ENCODE measurements around the gene CDH6.
A peak's percentile ranks its signal among the peaks of the same experiment; 100 is the strongest.

The CDH6 gene

GRCh38 chr5:31173614-31174013, 19.9 kb upstream of the CDH6 start:
- Histone ChIP-seq H3K4me3 (ENCODE audit: low read length) (no peak overlapping the region), H3K9me3 (ENCODE audit: control insufficient read depth, low read depth, low read length) (no peaks in the 10 kb centered on the region), H3K9ac (ENCODE audit: low read length) (no peak overlapping the region), H3K4me1 (ENCODE audit: control insufficient read depth, low read depth, low read length) (no peaks in the 10 kb centered on the region), H3K27ac (ENCODE audit: low read length) (no peak overlapping the region), H3K36me3 (ENCODE audit: control insufficient read depth, low read depth, low read length) (no peaks in the 10 kb centered on the region), H3K27me3 (ENCODE audit: control insufficient read depth, insufficient read depth, low read length) (no peaks in the 10 kb centered on the region)

- Histone ChIP-seq H3K9me3 (ENCODE audit: control insufficient read depth, low read depth, low read length) (no peaks in the 10 kb centered on the region), H3K4me1 (ENCODE audit: control insufficient read depth, low read depth, low read length) (no peaks in the 10 kb centered on the region), H3K27ac (ENCODE audit: low read length) (no peak overlapping the region), H3K4me3 (ENCODE audit: low read length) (no peak overlapping the region), H3K27me3 (ENCODE audit: control insufficient read depth, insufficient read depth, low read length) (no peaks in the 10 kb centered on the region), H3K9ac (ENCODE audit: low read length) (no peak overlapping the region), H3K36me3 (ENCODE audit: control insufficient read depth, low read depth, low read length) (no peaks in the 10 kb centered on the region)
Observed at GRCh38 chr5:31181376-31181987, 12.0 kb upstream of the CDH6 start.

- H3K36me3 ChIP-seq (ENCODE audit: control insufficient read depth, low read depth, low read length) = no peaks in the 10 kb centered on the region
- no peaks in the 10 kb centered on the region for H3K4me1 ChIP-seq (ENCODE audit: control insufficient read depth, low read depth, low read length)
- no peaks in the 10 kb centered on the region for H3K9me3 ChIP-seq (ENCODE audit: control insufficient read depth, low read depth, low read length)
- no peak overlapping the region for H3K4me3 ChIP-seq (ENCODE audit: low read length)
- no peak overlapping the region for H3K27ac ChIP-seq (ENCODE audit: low read length)
- H3K9ac ChIP-seq (ENCODE audit: low read length) = no peak overlapping the region
- no peaks in the 10 kb centered on the region for H3K27me3 ChIP-seq (ENCODE audit: control insufficient read depth, insufficient read depth, low read length)
Observed at GRCh38 chr5:31182136-31182535, 11.3 kb upstream of the CDH6 start.

- Histone ChIP-seq H3K9me3 (ENCODE audit: control insufficient read depth, low read depth, low read length) (no peaks in the 10 kb centered on the region), H3K4me3 (ENCODE audit: low read length) (no peak overlapping the region), H3K27ac (ENCODE audit: low read length) (no peak overlapping the region), H3K36me3 (ENCODE audit: control insufficient read depth, low read depth, low read length) (no peaks in the 10 kb centered on the region), H3K9ac (ENCODE audit: low read length) (no peak overlapping the region), H3K4me1 (ENCODE audit: control insufficient read depth, low read depth, low read length) (no peaks in the 10 kb centered on the region), H3K27me3 (ENCODE audit: control insufficient read depth, insufficient read depth, low read length) (no peaks in the 10 kb centered on the region)
Observed at GRCh38 chr5:31185951-31186350, 7.5 kb upstream of the CDH6 start.

- Histone ChIP-seq H3K4me1 (ENCODE audit: control insufficient read depth, low read depth, low read length) (no peaks in the 10 kb centered on the region), H3K36me3 (ENCODE audit: control insufficient read depth, low read depth, low read length) (no peaks in the 10 kb centered on the region), H3K27me3 (ENCODE audit: control insufficient read depth, insufficient read depth, low read length) (peaks cover 5% of the 10 kb centered on the region), H3K27ac (ENCODE audit: low read length) (no peak overlapping the region), H3K9me3 (ENCODE audit: control insufficient read depth, low read depth, low read length) (no peaks in the 10 kb centered on the region), H3K9ac (ENCODE audit: low read length) (no peak overlapping the region), H3K4me3 (ENCODE audit: low read length) (no peak overlapping the region)
Observed at GRCh38 chr5:31186672-31187267, 6.7 kb upstream of the CDH6 start.

- Histone ChIP-seq H3K4me3 (ENCODE audit: low read length) (no peak overlapping the region), H3K9me3 (ENCODE audit: control insufficient read depth, low read depth, low read length) (no peaks in the 10 kb centered on the region), H3K27me3 (ENCODE audit: control insufficient read depth, insufficient read depth, low read length) (peaks cover 13% of the 10 kb centered on the region), H3K27ac (ENCODE audit: low read length) (no peak overlapping the region), H3K9ac (ENCODE audit: low read length) (no peak overlapping the region), H3K36me3 (ENCODE audit: control insufficient read depth, low read depth, low read length) (no peaks in the 10 kb centered on the region), H3K4me1 (ENCODE audit: control insufficient read depth, low read depth, low read length) (no peaks in the 10 kb centered on the region)
Observed at GRCh38 chr5:31187591-31187990, 5.9 kb upstream of the CDH6 start.

- no peaks in the 10 kb centered on the region for H3K9me3 ChIP-seq (ENCODE audit: control insufficient read depth, low read depth, low read length)
- H3K27ac ChIP-seq (ENCODE audit: low read length) = no peak overlapping the region
- H3K4me3 ChIP-seq (ENCODE audit: low read length) = no peak overlapping the region
- no peaks in the 10 kb centered on the region for H3K36me3 ChIP-seq (ENCODE audit: control insufficient read depth, low read depth, low read length)
- peaks cover 11% of the 10 kb centered on the region for H3K4me1 ChIP-seq (ENCODE audit: control insufficient read depth, low read depth, low read length)
- no peak overlapping the region for H3K9ac ChIP-seq (ENCODE audit: low read length)
- peaks cover 47% of the 10 kb centered on the region for H3K27me3 ChIP-seq (ENCODE audit: control insufficient read depth, insufficient read depth, low read length)
Observed at GRCh38 chr5:31192442-31192841, 1.0 kb upstream of the CDH6 start.

GRCh38 chr5:31193116-31193515, 370 bp upstream of the CDH6 start:
- peak overlapping the region; percentile 81 for H3K4me3 ChIP-seq (ENCODE audit: low read length)
- no peak overlapping the region for H3K27ac ChIP-seq (ENCODE audit: low read length)
- H3K9ac ChIP-seq (ENCODE audit: low read length) = no peak overlapping the region
- no peaks in the 10 kb centered on the region for H3K36me3 ChIP-seq (ENCODE audit: control insufficient read depth, low read depth, low read length)
- H3K9me3 ChIP-seq (ENCODE audit: control insufficient read depth, low read depth, low read length) = no peaks in the 10 kb centered on the region
- H3K27me3 ChIP-seq (ENCODE audit: control insufficient read depth, insufficient read depth, low read length) = peaks cover 47% of the 10 kb centered on the region
- peaks cover 11% of the 10 kb centered on the region for H3K4me1 ChIP-seq (ENCODE audit: control insufficient read depth, low read depth, low read length)

GRCh38 chr5:31194468-31194813, 955 bp downstream of the CDH6 start:
- Histone ChIP-seq H3K27ac (ENCODE audit: low read length) (no peak overlapping the region), H3K4me3 (ENCODE audit: low read length) (peak overlapping the region; percentile 81), H3K9ac (ENCODE audit: low read length) (peak overlapping the region; percentile 38), H3K9me3 (ENCODE audit: control insufficient read depth, low read depth, low read length) (no peaks in the 10 kb centered on the region), H3K27me3 (ENCODE audit: control insufficient read depth, insufficient read depth, low read length) (peaks cover 47% of the 10 kb centered on the region), H3K4me1 (ENCODE audit: control insufficient read depth, low read depth, low read length) (peaks cover 11% of the 10 kb centered on the region), H3K36me3 (ENCODE audit: control insufficient read depth, low read depth, low read length) (no peaks in the 10 kb centered on the region)

GRCh38 chr5:31194892-31195555, 1.5 kb downstream of the CDH6 start:
- H3K9ac ChIP-seq (ENCODE audit: low read length) = peak overlapping the region; percentile 38
- H3K4me1 ChIP-seq (ENCODE audit: control insufficient read depth, low read depth, low read length) = peaks cover 11% of the 10 kb centered on the region
- H3K9me3 ChIP-seq (ENCODE audit: control insufficient read depth, low read depth, low read length) = no peaks in the 10 kb centered on the region
- H3K27ac ChIP-seq (ENCODE audit: low read length) = no peak overlapping the region
- peaks cover 47% of the 10 kb centered on the region for H3K27me3 ChIP-seq (ENCODE audit: control insufficient read depth, insufficient read depth, low read length)
- peak overlapping the region; percentile 81 for H3K4me3 ChIP-seq (ENCODE audit: low read length)
- H3K36me3 ChIP-seq (ENCODE audit: control insufficient read depth, low read depth, low read length) = no peaks in the 10 kb centered on the region

GRCh38 chr5:31196309-31196708, 2.8 kb downstream of the CDH6 start:
- Histone ChIP-seq H3K36me3 (ENCODE audit: control insufficient read depth, low read depth, low read length) (no peaks in the 10 kb centered on the region), H3K4me1 (ENCODE audit: control insufficient read depth, low read depth, low read length) (peaks cover 11% of the 10 kb centered on the region), H3K9ac (ENCODE audit: low read length) (no peak overlapping the region), H3K4me3 (ENCODE audit: low read length) (no peak overlapping the region), H3K9me3 (ENCODE audit: control insufficient read depth, low read depth, low read length) (no peaks in the 10 kb centered on the region), H3K27ac (ENCODE audit: low read length) (no peak overlapping the region), H3K27me3 (ENCODE audit: control insufficient read depth, insufficient read depth, low read length) (peaks cover 47% of the 10 kb centered on the region)

- H3K36me3 ChIP-seq (ENCODE audit: control insufficient read depth, low read depth, low read length) = no peaks in the 10 kb centered on the region
- H3K4me1 ChIP-seq (ENCODE audit: control insufficient read depth, low read depth, low read length) = peaks cover 11% of the 10 kb centered on the region
- no peak overlapping the region for H3K9ac ChIP-seq (ENCODE audit: low read length)
- no peak overlapping the region for H3K4me3 ChIP-seq (ENCODE audit: low read length)
- no peak overlapping the region for H3K27ac ChIP-seq (ENCODE audit: low read length)
- H3K9me3 ChIP-seq (ENCODE audit: control insufficient read depth, low read depth, low read length) = no peaks in the 10 kb centered on the region
- H3K27me3 ChIP-seq (ENCODE audit: control insufficient read depth, insufficient read depth, low read length) = peaks cover 38% of the 10 kb centered on the region
Observed at GRCh38 chr5:31197183-31197582, 3.7 kb downstream of the CDH6 start.

Data from iPS-18a (cell line).